Gastrocnemius medialis (tissue), 4 donors: ENCODE measurements around the gene FAM83C.

Experiments used
- POLR2A ChIP-seq, 2 donors: fragments of 450-650 bp; IDR thresholded peaks; one replicate each; pipeline ENCODE4 v1.6.1; 2017; ENCODE audit warnings: antibody characterized with exemption in 2 of 2, mild to moderate bottlenecking in 2 of 2, moderate library complexity in 2 of 2
- TF ChIP-seq, protein P1 (sequence below), 5 experiments: fragments of 450-650 bp in 3 of 5; fragments of 200-600 bp in 2 of 5; sonication (generic) in 2 of 5; IDR thresholded peaks in 4 of 5; conservative IDR thresholded peaks in 1 of 5; 1 replicate in 4 of 5; 2 replicates in 1 of 5; pipeline ENCODE4 v1.5.1; 2016 to 2019; ENCODE audit warnings: antibody characterized with exemption in 5 of 5, mild to moderate bottlenecking in 3 of 5, moderate library complexity in 3 of 5

DNA sequence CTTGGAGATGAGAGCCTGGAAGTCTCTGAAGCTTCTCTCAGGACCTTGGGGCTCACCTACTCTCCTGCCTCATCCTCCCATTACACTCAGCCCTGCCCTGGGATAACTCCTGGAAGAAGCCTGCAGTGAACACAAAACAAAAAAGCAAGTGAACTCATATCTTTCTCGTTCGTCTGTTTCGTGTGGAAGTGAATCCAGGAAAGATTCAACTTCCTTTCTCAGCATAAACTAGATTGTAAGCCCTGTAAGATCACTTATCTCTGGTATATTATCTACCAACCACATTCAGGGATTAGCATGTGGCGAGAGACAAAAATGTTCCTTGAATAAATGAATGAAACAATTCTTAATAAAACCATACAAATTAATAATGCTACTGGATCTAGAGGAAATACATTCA is 36.5 kb upstream of the FAM83C start:
- TF ChIP-seq POLR2A (IDR thresholded peaks at IDR 0.05) = no peak
- TF ChIP-seq, protein P1, sequence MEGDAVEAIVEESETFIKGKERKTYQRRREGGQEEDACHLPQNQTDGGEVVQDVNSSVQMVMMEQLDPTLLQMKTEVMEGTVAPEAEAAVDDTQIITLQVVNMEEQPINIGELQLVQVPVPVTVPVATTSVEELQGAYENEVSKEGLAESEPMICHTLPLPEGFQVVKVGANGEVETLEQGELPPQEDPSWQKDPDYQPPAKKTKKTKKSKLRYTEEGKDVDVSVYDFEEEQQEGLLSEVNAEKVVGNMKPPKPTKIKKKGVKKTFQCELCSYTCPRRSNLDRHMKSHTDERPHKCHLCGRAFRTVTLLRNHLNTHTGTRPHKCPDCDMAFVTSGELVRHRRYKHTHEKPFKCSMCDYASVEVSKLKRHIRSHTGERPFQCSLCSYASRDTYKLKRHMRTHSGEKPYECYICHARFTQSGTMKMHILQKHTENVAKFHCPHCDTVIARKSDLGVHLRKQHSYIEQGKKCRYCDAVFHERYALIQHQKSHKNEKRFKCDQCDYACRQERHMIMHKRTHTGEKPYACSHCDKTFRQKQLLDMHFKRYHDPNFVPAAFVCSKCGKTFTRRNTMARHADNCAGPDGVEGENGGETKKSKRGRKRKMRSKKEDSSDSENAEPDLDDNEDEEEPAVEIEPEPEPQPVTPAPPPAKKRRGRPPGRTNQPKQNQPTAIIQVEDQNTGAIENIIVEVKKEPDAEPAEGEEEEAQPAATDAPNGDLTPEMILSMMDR (IDR thresholded peaks at IDR 0.05 in 4 of 5, conservative IDR thresholded peaks at IDR 0.05 in 1 of 5) = no peak
